HG03432 (cell line): ENCODE data around the gene PTPN6.

ENCODE experiments used
- ATAC-seq: cut with Tn5 transposase; IDR thresholded peaks from one replicate; pipeline ENCODE4 v1.9.1; 2021; ENCODE audit warnings: mild to moderate bottlenecking, moderate library complexity; ENCODE audit not compliant: unreplicated experiment

Gene PTPN6

DNA sequence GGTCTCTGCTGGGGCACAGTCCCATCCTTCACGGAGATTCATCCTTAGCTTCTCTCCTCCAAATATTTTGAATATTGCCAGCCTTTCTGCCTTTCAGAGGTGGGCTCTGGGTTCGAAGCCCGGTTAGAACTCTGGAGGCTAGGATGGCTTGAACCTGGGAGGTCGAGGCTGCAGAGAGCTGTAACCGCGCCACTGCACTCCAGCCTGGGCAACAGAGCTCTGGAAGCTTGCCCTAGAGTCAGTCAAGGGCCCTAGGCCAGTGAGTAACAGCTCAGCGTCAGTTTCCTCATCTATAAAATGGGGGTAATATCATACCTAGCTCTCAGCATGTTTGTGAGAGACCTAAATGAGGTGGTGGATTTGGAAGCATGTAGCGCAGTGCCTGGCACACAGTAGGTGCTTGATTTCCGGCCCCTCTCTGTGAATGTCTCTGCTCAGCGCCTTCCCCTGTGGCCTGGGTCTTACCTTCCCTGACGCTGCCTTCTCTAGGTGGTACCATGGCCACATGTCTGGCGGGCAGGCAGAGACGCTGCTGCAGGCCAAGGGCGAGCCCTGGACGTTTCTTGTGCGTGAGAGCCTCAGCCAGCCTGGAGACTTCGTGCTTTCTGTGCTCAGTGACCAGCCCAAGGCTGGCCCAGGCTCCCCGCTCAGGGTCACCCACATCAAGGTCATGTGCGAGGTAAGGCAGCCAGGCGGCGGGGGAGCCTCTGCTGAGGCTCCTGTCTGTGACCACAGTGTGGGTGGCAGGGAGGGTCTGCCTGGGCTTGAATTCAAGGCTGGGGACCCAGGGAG, 3.4 kb downstream of the PTPN6 start:
- ATAC-seq = no peak

DNA sequence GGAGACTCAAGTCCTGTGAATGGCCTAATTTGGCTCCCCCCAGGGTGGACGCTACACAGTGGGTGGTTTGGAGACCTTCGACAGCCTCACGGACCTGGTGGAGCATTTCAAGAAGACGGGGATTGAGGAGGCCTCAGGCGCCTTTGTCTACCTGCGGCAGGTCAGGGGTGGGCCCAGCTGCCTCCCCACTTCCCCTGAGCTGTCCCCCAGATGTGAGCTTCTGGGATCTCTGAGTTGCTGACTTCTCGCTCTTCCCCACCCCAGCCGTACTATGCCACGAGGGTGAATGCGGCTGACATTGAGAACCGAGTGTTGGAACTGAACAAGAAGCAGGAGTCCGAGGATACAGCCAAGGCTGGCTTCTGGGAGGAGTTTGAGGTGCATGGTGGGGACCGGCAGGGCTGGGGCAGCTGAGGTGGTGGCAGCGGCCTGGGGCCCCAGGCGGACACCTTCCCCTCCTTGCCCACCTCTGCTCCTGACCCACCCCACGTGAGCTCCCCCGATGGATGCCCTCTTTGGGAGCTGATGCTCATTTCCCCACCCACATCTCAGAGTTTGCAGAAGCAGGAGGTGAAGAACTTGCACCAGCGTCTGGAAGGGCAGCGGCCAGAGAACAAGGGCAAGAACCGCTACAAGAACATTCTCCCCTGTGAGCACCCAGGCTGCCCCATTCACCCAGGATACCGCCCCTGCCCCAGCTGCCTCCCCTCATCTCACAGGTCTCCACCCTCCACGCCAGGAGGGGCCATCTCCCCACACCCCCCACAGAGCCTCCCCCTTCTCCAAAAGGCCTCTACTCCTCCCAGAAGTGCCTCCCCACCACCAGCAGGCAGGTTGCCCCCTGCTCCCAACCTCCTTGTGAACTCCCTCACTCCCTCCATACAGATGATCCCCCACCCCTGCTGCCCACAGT, 4.2 kb downstream of the PTPN6 start:
- ATAC-seq = no peak

DNA sequence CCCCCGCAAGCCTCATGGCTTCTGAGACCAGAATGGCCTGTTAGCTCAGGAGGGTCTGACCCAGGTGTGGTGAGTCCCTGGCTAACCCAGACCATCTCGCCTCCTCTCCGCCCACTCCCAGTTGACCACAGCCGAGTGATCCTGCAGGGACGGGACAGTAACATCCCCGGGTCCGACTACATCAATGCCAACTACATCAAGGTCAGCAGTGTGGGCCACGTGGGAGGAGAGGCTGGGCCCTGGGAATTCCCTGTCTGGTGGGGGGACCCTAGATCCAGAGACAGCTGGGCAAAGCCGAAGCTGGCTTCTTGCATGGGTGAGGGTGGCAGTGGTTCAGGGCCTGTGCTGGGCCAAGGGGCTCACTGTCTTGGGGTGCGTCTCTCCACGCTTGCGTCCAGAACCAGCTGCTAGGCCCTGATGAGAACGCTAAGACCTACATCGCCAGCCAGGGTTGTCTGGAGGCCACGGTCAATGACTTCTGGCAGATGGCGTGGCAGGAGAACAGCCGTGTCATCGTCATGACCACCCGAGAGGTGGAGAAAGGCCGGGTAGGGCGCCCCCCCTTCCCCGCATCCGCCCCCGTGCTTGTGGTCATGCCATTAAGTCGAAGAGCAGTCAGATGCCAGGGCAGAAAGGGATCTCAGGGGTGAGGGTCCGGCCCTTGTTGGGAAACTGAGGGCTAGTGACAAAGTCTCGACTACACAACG, 5.0 kb downstream of the PTPN6 start:
- no peak for ATAC-seq

DNA sequence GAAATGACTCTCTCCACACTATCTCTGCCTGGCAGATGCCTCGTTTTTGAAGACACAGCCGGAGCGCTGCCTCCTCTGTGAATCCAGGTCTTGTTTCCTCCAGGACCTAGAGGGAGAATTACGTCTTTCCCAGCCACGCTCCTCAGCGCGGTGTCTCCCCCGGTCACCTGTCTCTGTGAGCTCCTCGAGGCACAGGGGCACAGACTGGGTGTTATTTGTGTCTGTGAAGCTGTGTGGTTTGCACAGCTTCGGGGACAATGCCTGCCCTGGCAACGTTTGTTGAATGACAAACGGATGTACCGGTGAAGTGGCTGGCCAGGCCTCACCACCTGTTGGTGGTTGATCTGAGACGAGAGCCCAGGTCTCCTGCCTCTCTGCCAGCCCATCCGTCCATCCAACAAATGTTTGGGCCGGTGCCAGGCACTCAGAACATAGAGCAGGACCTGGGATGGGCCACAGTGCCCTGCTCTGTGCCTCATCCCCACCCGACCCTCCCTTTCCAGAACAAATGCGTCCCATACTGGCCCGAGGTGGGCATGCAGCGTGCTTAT, 6.1 kb downstream of the PTPN6 start:
- no peak for ATAC-seq

DNA sequence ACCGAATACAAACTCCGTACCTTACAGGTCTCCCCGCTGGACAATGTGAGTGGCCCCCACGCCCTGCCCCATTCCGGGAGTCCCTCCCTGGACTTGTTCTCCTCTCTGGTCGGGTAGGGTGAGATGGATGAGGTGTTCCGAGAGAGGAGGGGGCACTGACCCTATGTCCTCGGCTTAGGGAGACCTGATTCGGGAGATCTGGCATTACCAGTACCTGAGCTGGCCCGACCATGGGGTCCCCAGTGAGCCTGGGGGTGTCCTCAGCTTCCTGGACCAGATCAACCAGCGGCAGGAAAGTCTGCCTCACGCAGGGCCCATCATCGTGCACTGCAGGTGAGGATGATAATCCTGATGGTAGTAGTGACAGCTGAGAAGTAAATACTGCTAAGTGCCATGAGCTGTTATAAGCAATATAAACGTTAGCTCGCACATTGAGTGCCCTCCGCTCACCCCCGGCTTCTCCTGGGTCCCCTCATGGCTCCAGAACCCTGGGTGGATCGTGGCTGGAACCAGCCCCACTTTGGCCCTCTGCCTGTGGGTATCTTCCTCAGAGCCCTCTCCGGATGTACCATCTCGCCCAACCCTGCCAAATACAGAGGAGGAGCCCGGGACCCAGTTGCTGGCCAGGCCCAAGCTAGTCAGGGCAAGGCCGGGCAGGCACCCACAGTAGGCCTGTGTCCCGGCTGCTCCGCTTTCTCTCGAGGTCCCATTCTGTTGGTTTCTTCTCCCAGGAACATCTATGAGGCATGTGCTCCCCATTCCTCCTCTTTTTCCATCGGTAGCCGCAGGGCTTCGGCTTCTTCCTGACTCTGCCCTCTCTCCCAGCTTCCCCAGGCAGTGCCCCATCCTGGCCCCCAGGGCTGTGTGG, 6.8 kb downstream of the PTPN6 start:
- no peak for ATAC-seq

DNA sequence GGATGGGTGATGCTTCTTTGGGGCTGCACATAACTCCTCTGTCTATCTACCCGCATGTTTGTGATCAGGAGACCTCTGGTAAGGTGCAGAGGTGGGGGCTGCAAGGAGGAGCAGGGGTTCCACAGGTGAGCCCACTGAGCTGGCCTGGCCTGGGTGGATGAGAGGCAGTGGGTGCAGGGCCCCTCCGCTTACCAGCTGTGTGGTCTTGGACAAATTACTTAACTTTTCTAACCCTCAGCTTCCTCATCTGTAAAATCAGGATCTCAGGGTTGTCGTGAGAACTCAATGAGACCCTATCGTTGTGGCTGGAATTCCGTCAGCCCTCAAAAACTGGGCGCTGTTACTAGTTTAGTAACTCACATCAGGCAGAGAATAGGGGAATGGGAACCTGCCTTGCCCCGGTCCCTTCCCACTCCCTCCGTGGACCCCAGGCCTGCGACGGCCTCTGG, 7.5 kb downstream of the PTPN6 start:
- ATAC-seq = no peak

DNA sequence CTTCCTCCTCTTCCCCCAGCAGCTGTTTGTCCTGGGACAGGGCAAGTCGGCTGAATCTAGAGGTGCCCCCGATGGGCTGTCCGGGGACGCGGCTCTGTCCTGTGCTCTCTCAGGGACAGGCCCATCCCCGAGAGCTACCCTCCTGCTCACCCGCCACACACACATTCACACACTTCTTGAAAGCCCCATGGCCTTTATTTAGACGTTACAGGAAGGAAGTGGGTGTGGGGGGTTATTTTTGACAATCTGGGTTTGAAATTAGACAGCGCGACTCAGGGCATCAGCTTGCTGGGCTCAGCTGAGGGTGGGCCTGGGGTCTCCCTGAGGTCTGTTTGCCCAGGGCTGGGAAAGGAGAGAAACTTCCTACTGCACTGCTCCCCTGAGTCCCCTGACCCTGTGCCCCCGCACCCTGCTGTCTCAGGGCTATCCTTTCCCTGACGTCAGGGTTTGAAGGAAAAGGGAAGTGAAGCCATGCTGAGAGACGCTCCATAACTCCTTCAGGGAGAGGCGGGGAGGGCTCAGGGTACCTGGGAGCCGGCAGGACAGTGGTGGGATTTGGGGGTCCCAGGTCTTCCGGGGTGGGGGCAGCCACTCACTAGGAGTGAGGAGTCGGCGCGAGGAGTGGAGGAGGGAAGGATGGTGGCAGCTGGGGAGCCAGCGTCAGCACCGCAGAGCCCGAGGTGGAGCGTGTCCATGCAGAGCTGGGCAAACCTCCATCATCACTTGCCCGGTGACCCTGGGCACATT, 8.1 kb downstream of the PTPN6 start:
- peak; percentile 50 for ATAC-seq

DNA sequence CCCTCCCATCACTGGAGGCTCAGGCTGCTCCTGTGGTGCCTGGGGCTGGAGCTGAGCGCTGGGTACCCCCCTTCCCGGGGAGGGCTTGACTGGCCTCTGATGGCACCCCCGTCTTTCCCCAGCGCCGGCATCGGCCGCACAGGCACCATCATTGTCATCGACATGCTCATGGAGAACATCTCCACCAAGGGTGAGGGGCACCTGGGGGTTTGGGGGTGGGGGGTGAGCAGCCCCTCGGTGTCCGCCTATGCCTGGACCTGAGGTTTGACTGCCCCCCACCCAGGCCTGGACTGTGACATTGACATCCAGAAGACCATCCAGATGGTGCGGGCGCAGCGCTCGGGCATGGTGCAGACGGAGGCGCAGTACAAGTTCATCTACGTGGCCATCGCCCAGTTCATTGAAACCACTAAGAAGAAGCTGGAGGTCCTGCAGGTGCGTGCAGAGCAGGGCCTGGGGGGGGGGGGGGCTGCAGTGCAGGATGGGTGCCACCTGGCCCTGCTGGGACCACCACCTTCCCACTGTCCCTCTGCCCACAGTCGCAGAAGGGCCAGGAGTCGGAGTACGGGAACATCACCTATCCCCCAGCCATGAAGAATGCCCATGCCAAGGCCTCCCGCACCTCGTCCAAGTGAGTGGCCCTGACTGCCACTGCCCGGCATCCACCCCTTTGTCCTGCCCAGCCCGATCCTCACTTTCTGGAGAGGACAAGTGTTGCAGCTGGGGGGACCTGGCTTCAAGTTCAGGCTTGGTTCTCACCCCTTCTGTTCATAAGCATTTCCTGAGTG, 8.8 kb downstream of the PTPN6 start:
- no peak for ATAC-seq

DNA sequence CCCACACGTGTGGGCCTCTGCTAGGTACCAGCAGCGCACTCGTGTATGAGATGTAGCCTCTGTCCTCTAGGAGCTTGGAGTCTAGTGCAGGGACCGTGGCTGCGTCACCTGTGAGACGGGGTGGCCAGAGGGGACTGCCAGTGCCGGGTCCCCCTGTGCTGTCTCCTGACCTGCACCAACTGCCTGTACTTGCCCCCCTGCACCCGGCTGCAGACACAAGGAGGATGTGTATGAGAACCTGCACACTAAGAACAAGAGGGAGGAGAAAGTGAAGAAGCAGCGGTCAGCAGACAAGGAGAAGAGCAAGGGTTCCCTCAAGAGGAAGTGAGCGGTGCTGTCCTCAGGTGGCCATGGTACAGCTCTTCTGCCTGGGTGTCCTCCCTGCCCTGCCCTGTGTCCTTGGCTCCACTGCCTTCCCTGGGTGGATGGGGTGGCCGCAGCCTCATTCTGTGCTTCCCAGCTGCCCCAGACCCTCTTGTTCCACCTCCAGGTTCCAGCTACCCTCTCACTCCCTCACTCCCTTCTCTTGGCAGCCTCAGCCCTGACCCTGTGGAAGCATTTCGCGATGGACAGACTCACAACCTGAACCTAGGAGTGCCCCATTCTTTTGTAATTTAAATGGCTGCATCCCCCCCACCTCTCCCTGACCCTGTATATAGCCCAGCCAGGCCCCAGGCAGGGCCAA, 9.6 kb downstream of the PTPN6 start:
- ATAC-seq = no peak

DNA sequence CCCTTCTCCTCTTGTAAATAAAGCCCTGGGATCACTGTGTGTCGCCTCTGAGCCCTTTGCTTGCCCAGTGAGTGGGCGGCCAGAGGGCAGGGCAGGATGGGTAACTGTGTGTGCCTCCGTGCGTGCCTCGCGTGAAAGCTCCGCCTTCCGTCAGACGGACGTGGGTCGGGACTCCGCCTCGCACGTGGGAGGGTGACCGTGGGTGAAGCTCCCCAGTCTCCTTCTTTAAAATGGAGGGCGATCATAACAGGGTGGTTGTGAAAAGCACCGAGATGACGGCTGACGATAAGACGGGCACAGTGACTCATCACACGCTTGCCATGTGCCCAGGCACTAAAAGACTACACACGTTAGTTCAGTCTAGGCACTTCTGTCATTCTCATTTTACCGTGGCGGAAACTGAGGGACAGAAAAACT, 10.1 kb downstream of the PTPN6 start:
- ATAC-seq = peak; percentile 22

DNA sequence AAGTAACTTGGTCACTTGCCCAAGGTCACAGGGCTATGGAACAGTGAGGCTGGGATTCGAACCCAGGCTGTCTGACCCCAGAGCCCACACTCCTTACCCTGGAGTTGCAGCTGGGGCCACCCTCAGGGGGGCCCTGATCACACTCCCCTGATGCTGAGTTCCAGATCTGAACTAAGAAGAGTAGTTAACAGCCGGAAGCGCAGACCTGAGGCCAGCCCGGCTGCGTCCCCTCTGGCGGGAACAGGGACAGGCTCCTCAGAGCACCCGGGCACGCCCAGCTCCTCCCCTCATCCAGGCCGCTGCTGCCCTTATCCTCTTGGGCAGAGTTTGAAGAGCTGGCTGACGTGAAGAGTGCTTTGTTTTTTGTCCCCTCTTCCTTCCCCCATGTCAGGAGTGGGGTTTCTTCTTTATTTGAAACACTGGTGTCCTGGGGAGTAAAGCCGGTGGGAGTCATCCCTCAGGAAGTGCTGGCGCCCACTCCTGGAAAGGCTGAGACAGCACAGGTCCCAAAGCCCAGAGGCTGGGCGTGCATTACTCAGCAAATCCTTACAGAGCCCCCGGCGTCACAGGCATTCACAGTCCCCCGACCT, 10.6 kb downstream of the PTPN6 start:
- no peak for ATAC-seq

DNA sequence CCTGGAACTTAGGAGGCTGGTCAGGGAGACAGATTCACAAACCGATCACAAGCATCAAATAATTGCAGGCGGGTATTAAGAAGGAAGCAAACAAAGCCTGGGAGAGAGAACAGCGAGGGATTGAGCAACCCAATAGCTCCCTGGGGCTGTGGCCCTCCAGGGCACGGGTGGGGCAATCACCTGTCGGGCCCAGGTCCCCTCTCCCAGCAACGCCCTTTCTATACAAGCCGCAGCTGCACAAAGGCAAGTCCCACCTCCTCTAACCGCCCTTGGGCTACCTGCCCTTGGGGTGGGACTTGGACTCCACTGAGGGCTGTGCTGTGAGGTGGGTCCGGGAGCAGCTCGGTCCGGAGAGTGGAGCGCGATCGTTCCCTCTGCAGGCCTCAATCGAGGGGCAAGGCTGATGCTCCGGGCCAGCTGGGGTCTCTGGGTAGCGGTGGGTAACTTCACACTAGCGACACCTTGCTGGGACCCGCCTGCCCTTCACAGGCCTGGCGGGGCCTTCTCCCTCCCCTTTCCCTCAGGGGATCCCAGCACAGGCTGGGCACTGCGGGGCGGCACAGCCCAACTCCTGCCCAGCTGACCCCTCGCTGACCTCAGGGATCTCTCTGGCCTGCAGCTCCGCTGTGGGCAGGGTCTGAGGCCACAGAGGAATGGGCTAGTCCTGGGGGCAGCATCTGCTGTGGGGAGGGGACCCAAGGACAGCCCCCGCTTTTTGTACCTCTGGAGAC, 11.3 kb downstream of the PTPN6 start:
- ATAC-seq = no peak

DNA sequence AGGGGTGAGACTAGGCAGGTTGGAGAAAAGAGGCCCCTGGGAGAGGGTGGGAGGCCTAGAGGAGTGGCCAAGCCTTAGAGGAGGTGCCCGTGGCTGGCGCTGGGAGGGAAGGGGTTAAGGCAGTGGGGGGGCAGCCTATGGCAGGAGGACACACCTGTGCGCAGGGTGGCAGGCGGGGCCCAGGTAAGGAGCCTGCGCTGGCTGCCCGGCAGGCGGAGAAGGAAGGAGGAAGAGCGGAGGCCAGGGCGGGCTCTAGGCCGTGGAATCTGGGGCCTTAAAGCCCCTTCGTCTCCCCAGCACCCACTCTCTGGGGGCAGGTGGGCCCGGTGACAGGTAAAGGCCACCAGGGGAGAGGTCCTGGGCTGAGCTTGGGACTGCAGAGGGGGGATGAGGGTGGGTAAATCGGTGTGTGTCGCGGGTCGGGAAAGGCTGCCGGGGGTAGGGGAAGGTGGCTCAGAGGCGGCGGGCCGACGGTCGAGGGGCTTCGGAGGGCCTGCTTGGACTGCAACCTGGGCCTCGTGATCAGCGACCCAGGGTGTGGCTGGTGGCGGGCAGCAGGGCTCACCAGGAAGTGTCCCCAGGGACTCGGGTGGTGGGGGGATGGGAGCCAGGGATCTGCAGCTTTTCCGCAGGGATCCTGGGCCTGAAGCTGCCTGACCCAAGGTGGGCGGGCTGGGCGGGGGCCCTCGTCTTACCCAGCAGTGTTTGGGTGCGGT, 12.0 kb downstream of the PTPN6 start:
- no peak for ATAC-seq

DNA sequence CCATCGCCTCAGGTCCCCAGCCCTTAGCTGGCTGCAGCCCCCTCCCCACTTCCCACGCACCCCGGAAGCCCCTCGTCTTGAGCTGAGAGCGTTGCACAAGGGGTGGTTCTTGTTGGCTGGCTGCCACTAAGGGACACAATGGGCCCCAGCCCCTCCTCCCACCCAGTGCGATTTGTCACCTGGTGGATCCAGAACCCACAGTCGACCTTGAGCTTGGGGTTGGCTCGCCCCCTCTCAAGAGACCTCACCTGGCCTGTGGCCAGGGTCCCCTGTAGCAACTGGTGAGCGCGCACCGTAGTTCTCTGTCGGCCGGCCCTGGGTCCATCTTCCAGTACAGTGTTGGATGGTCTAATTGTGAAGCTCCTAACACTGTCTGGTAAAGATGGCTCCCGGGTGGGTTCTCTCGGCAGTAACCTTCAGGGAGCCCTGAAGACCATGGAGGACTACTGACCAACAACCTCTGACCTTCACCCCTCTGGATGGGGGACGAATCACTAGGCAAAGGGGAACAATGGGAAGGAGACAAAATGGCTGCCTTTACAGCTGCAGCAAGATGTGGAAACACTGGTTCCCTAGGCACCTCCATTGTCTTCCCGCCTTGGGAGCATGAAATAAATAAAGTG, 12.7 kb downstream of the PTPN6 start:
- no peak for ATAC-seq

DNA sequence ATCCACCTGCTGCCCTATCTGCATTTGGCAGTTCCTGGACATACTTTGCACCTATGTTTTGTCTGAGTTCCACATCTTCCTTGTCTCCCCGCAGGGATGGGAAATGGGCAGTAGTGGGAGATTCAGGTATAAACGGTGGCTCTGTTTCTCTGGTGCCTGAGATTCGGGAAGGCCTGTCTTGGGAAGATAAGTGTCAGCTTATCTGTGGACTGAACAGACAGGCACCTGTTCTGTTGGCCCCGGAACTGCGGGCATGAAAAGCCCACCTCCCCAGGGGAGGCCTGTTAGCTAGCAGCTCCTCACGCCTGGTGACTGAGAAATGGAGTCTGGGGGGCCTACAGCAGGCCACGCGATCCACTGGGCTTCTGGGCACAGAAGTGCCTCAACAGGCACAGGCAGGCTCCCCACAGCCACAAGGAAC, 13.5 kb downstream of the PTPN6 start:
- no peak for ATAC-seq
